Prostate gland (tissue), 2 donors: ENCODE data around the gene EYA4. TPM values are rescaled to one million over a fixed set of nuclear protein-coding genes. Genes with fewer than 3 reads are reported as not detected.

Source experiments
- DNase-seq: peaks from one replicate; pipeline ENCODE4 v3.0.0-alpha.2; 2019; ENCODE audit warnings: low spot score
- H3K27ac ChIP-seq, 2 donors: fragments of 200-600 bp; sonication (generic); 2 replicates each; pipeline ENCODE4 v1.5.1; 2017 to 2019
- H3K27me3 ChIP-seq: fragments of 200-600 bp; sonication (generic); replicated peaks from 2 replicates; pipeline ENCODE4 v1.5.1; 2019; ENCODE audit not compliant: insufficient read depth
- H3K36me3 ChIP-seq, 2 donors: fragments of 200-600 bp; sonication (generic); 1 replicate in 1 of 2; 2 replicates in 1 of 2; pipeline versions ENCODE4 v1.5.1 to v1.8.1; 2017 to 2019
- H3K4me1 ChIP-seq: fragments of 200-600 bp; sonication (generic); replicated peaks from 2 replicates; pipeline ENCODE4 v1.5.1; 2019
- H3K4me3 ChIP-seq, 2 donors: fragments of 200-600 bp; sonication (generic); 2 replicates each; pipeline ENCODE4 v1.5.1; 2017 to 2019
- H3K9me3 ChIP-seq: fragments of 200-600 bp; sonication (generic); 2 replicates; pipeline ENCODE4 v1.5.1; 2017
- CTCF ChIP-seq, 4 experiments: fragments of 200-600 bp in 2 of 4; fragments of 450-650 bp in 2 of 4; sonication (generic) in 2 of 4; IDR thresholded peaks; 1 replicate in 3 of 4; 2 replicates in 1 of 4; pipeline ENCODE4 v1.5.1; 2016 to 2019; ENCODE audit warnings: antibody characterized with exemption in 4 of 4, mild to moderate bottlenecking in 2 of 4, moderate library complexity in 2 of 4
- POLR2A ChIP-seq: fragments of 450-650 bp; IDR thresholded peaks from one replicate; pipeline ENCODE4 v1.6.1; 2016; ENCODE audit warnings: antibody characterized with exemption, mild to moderate bottlenecking
- POLR2AphosphoS5 ChIP-seq: sonication (generic); formaldehyde crosslinking; IDR thresholded peaks from one replicate; pipeline ENCODE4 v1.6.1; 2017; ENCODE audit warnings: antibody characterized with exemption
- WGBS: methylation state at CpG from one replicate; pipeline ENCODE4 v1.1.5; 2018; 5-methylcytosine and 5-hydroxymethylcytosine counted together
- intact Hi-C: fragments of 100-400 bp; cut with DNase I; formaldehyde crosslinking; loops from one replicate; pipeline ENCODE4 v1.14.2; 2022
- total RNA-seq, 2 donors: library from RNA; depleted of rRNA; stranded (reverse); fragments of >200 nt; gene quantifications; one replicate each; pipeline ENCODE4 v1.1.0, GENCODE V29; 2016

Gene EYA4
- total RNA-seq, 2 donors from 2014 or later = 4.1 to 7.3 TPM

GRCh38 chr6:133348846-133349245, 107.7 kb downstream of the EYA4 start:
- TF ChIP-seq POLR2A = no peak
- TF ChIP-seq POLR2AphosphoS5 = no peak
- TF ChIP-seq CTCF (IDR thresholded peaks at IDR 0.05) = no peak
- Histone ChIP-seq H3K4me3 (no peak overlapping the region), H3K27ac (no peak overlapping the region), H3K9me3 (no peaks in the 10 kb centered on the region), H3K4me1 (no peaks in the 10 kb centered on the region), H3K36me3 (no peaks in the 10 kb centered on the region), H3K27me3 (no peaks in the 10 kb centered on the region)
- intact Hi-C loops = no loop called here
- 77% methylated on average over 3 of the region's 3 CpGs for WGBS
- no peak for DNase-seq

- H3K9me3 ChIP-seq = no peaks in the 10 kb centered on the region
- WGBS = 25% methylated on average over 2 of the region's 2 CpGs
- H3K27me3 ChIP-seq = no peaks in the 10 kb centered on the region
- no peak for TF ChIP-seq POLR2A
- no peak for TF ChIP-seq CTCF (IDR thresholded peaks at IDR 0.05)
- TF ChIP-seq POLR2AphosphoS5 = no peak
- H3K4me3 ChIP-seq = no peak overlapping the region
- no peak for DNase-seq
- no peak overlapping the region for H3K27ac ChIP-seq
- H3K36me3 ChIP-seq = no peaks in the 10 kb centered on the region
- intact Hi-C loops = no loop called here
- H3K4me1 ChIP-seq = no peaks in the 10 kb centered on the region
These were observed 109.8 kb downstream of the EYA4 start for GRCh38 chr6:133350928-133351327.

- H3K27me3 ChIP-seq = no peaks in the 10 kb centered on the region
- H3K9me3 ChIP-seq = no peaks in the 10 kb centered on the region
- DNase-seq = no peak
- no peak overlapping the region for H3K27ac ChIP-seq
- H3K4me1 ChIP-seq = no peaks in the 10 kb centered on the region
- no peak overlapping the region for H3K4me3 ChIP-seq
- H3K36me3 ChIP-seq = no peaks in the 10 kb centered on the region
- intact Hi-C loops = no loop called here
- 72% methylated on average over 1 of the region's 1 CpG for WGBS
- no peak for TF ChIP-seq POLR2A
- TF ChIP-seq POLR2AphosphoS5 = no peak
- no peak for TF ChIP-seq CTCF (IDR thresholded peaks at IDR 0.05)
These were observed 110.9 kb downstream of the EYA4 start for GRCh38 chr6:133352046-133352445.

- Histone ChIP-seq H3K4me3 (no peak overlapping the region), H3K9me3 (no peaks in the 10 kb centered on the region), H3K27ac (no peak overlapping the region), H3K27me3 (no peaks in the 10 kb centered on the region), H3K4me1 (no peaks in the 10 kb centered on the region), H3K36me3 (no peaks in the 10 kb centered on the region)
- 63% methylated on average over 1 of the region's 1 CpG for WGBS
- TF ChIP-seq POLR2AphosphoS5 = no peak
- no peak for TF ChIP-seq CTCF (IDR thresholded peaks at IDR 0.05)
- no peak for TF ChIP-seq POLR2A
- DNase-seq = no peak
- intact Hi-C loops = no loop called here
These were observed 111.9 kb downstream of the EYA4 start for GRCh38 chr6:133353061-133353460.

- Histone ChIP-seq H3K4me1 (no peaks in the 10 kb centered on the region), H3K9me3 (no peaks in the 10 kb centered on the region), H3K36me3 (no peaks in the 10 kb centered on the region), H3K27ac (no peak overlapping the region), H3K27me3 (no peaks in the 10 kb centered on the region), H3K4me3 (no peak overlapping the region)
- no peak for DNase-seq
- intact Hi-C loops = no loop called here
- WGBS = 92% methylated on average over 3 of the region's 3 CpGs
- no peak for TF ChIP-seq POLR2A
These were observed 114.8 kb downstream of the EYA4 start for GRCh38 chr6:133355922-133356321.
